Measurements from ENCODE around the gene SH2D3A.
"Not testable (repeated sequence)": the region's sequence is repeated elsewhere in the genome, so short reads cannot be mapped to it uniquely, and the experiment has no call there.

The SH2D3A gene

GRCh38 chr19:6776999-6777398 lies 9.8 kb upstream of the SH2D3A start:
- POLR2A ChIA-PET: no interaction called here
- H3K27ac ChIP-seq (ENCODE audit: extremely low read depth, low read depth, low read length): no peak overlapping the region
- no peak for TF ChIP-seq ZSCAN4 (tag by site-specific recombination; IDR thresholded peaks at IDR 0.05)
- no peak for TF ChIP-seq ZNF398 (tag by site-specific recombination; IDR thresholded peaks at IDR 0.05)
- TF ChIP-seq ZNF280D (tag by site-specific recombination; IDR thresholded peaks at IDR 0.05): no peak
- no peak for TF ChIP-seq ZNF211 (tag by site-specific recombination; IDR thresholded peaks at IDR 0.05; ENCODE audit: low read depth)
- TF ChIP-seq ZNF639 (tag by site-specific recombination; IDR thresholded peaks at IDR 0.05): no peak
- peak; percentile 95 for TF ChIP-seq ZNF366 (tag by site-specific recombination; conservative IDR thresholded peaks at IDR 0.05)
- TF ChIP-seq ZBTB17 (tag by site-specific recombination; IDR thresholded peaks at IDR 0.05): peak; percentile 82

GRCh38 chr19:6776045-6776444 lies 8.8 kb upstream of the SH2D3A start:
- CTCF ChIA-PET; POLR2A ChIA-PET; H3K4me3 ChIP-seq (ENCODE audit: low read depth, low read length); H3K36me3 ChIP-seq (ENCODE audit: control insufficient read depth in 2 of 2, insufficient read depth in 1 of 2, low read length in 2 of 2); H3K4me1 ChIP-seq (ENCODE audit: control insufficient read depth, insufficient read depth, low read length); H3K27ac ChIP-seq (ENCODE audit: extremely low read depth, low read depth, low read length); H3K9me3 ChIP-seq (ENCODE audit: control insufficient read depth, insufficient read depth, low read depth, low read length): not testable (repeated sequence)
- TF ChIP-seq ZBTB17 (tag by site-specific recombination; IDR thresholded peaks at IDR 0.05): peak; percentile 97
- peak; percentile 84 for TF ChIP-seq ZNF366 (tag by site-specific recombination; conservative IDR thresholded peaks at IDR 0.05)

More at GRCh38 chr19:6776999-6777398, 9.8 kb upstream of the SH2D3A start:
- no peaks in the 10 kb centered on the region for H3K9me3 ChIP-seq (ENCODE audit: control insufficient read depth, insufficient read depth, low read depth, low read length)
- no peaks in the 10 kb centered on the region for H3K36me3 ChIP-seq (ENCODE audit: control insufficient read depth in 2 of 2, insufficient read depth in 1 of 2, low read length in 2 of 2)
- H3K4me1 ChIP-seq (ENCODE audit: control insufficient read depth, insufficient read depth, low read length): no peaks in the 10 kb centered on the region
- no peak overlapping the region for H3K4me3 ChIP-seq (ENCODE audit: low read depth, low read length)
- CTCF ChIA-PET: no interaction called here

GRCh38 chr19:6774821-6775707 lies 7.8 kb upstream of the SH2D3A start:
- Histone ChIP-seq H3K27ac (ENCODE audit: extremely low read depth, low read depth, low read length) (no peak overlapping the region), H3K36me3 (ENCODE audit: control insufficient read depth in 2 of 2, insufficient read depth in 1 of 2, low read length in 2 of 2) (no peaks in the 10 kb centered on the region), H3K4me1 (ENCODE audit: control insufficient read depth, insufficient read depth, low read length) (no peaks in the 10 kb centered on the region), H3K4me3 (ENCODE audit: low read depth, low read length) (no peak overlapping the region), H3K9me3 (ENCODE audit: control insufficient read depth, insufficient read depth, low read depth, low read length) (no peaks in the 10 kb centered on the region)
- ChIA-PET CTCF (no interaction called here), POLR2A (no interaction called here)
- TF ChIP-seq ZFP3 (tag by site-specific recombination; IDR thresholded peaks at IDR 0.05; ENCODE audit: low read depth) (peak; percentile 76), ZNF768 (tag by site-specific recombination; IDR thresholded peaks at IDR 0.05) (no peak)

All from HEK293 (cell line).